ENCODE results near the gene TTC29.
"Not testable (repeated sequence)": the region's sequence is repeated elsewhere in the genome, so short reads cannot be mapped to it uniquely, and the experiment has no call there.

TTC29 gene

GRCh38 chr4:146855761-146856160 lies 89.9 kb downstream of the TTC29 start:
- no peak for DNase-seq

GRCh38 chr4:146852360-146852759 lies 93.3 kb downstream of the TTC29 start:
- DNase-seq: no peak

GRCh38 chr4:146847345-146847744 lies 98.3 kb downstream of the TTC29 start:
- DNase-seq: no peak

GRCh38 chr4:146846882-146847281 lies 98.8 kb downstream of the TTC29 start:
- DNase-seq: no peak

GRCh38 chr4:146844761-146845160 lies 100.9 kb downstream of the TTC29 start:
- DNase-seq: no peak

GRCh38 chr4:146842876-146843275 lies 102.8 kb downstream of the TTC29 start:
- no peak for DNase-seq

GRCh38 chr4:146840731-146841130 lies 104.9 kb downstream of the TTC29 start:
- no peak for DNase-seq

GRCh38 chr4:146835096-146835495 lies 110.6 kb downstream of the TTC29 start:
- DNase-seq: no peak

GRCh38 chr4:146834263-146835034 lies 111.2 kb downstream of the TTC29 start:
- no peak for DNase-seq

- no peak for DNase-seq
These were observed 112.1 kb downstream of the TTC29 start for GRCh38 chr4:146833530-146833929.

GRCh38 chr4:146822980-146823379 lies 122.7 kb downstream of the TTC29 start:
- not testable (repeated sequence) for DNase-seq

- DNase-seq: no peak
These were observed 130.9 kb downstream of the TTC29 start for GRCh38 chr4:146814750-146815149.

- no peak for DNase-seq
These were observed 150.0 kb downstream of the TTC29 start for GRCh38 chr4:146795711-146796110.

GRCh38 chr4:146793727-146794126 lies 151.9 kb downstream of the TTC29 start:
- DNase-seq: no peak

- no peak for DNase-seq
These were observed 154.2 kb downstream of the TTC29 start for GRCh38 chr4:146791439-146791838.

GRCh38 chr4:146790515-146790914 lies 155.1 kb downstream of the TTC29 start:
- no peak for DNase-seq

GRCh38 chr4:146787731-146788130 lies 157.9 kb downstream of the TTC29 start:
- DNase-seq: no peak

- no peak for DNase-seq
These were observed 169.0 kb downstream of the TTC29 start for GRCh38 chr4:146776691-146777090.

GRCh38 chr4:146763560-146763959 lies 182.1 kb downstream of the TTC29 start:
- DNase-seq: no peak

GRCh38 chr4:146762016-146762415 lies 183.6 kb downstream of the TTC29 start:
- DNase-seq: peak; percentile 21

- DNase-seq: no peak
These were observed 203.2 kb downstream of the TTC29 start for GRCh38 chr4:146742416-146742815.

- DNase-seq: no peak
These were observed 206.5 kb downstream of the TTC29 start for GRCh38 chr4:146739182-146739581.

- DNase-seq: not testable (repeated sequence)
These were observed 222.1 kb downstream of the TTC29 start for GRCh38 chr4:146723519-146723918.

GRCh38 chr4:146709956-146710355 lies 235.7 kb downstream of the TTC29 start:
- no peak for DNase-seq

GRCh38 chr4:146699910-146700309 lies 245.8 kb downstream of the TTC29 start:
- no peak for DNase-seq
